Activated CD8-positive, alpha-beta memory T cell treated with anti-CD3 and anti-CD28 coated beads, Interleukin-2, amount 50 U/mL, for 4 hours (primary cell): ENCODE data around the gene NEU3.
"Not testable (repeated sequence)": the region's sequence is repeated elsewhere in the genome, so short reads cannot be mapped to it uniquely, and the experiment has no call there.

Source experiments
- DNase-seq: peaks from one replicate; pipeline ENCODE4 v3.0.0-alpha.2; 2020

Gene NEU3

GRCh38 chr11:75031771-75032549 lies 43.2 kb downstream of the NEU3 start:
- peak; percentile 64 for DNase-seq

GRCh38 chr11:75032550-75032935 lies 43.8 kb downstream of the NEU3 start:
- DNase-seq = no peak

GRCh38 chr11:75033916-75034315 lies 45.2 kb downstream of the NEU3 start:
- no peak for DNase-seq

- DNase-seq = no peak
Measured at GRCh38 chr11:75035256-75035655, 46.5 kb downstream of the NEU3 start.

- no peak for DNase-seq
Measured at GRCh38 chr11:75035911-75036565, 47.3 kb downstream of the NEU3 start.

- DNase-seq = no peak
Measured at GRCh38 chr11:75040167-75040770, 51.5 kb downstream of the NEU3 start.

- DNase-seq = no peak
Measured at GRCh38 chr11:75041263-75041662, 52.5 kb downstream of the NEU3 start.

- not testable (repeated sequence) for DNase-seq
Measured at GRCh38 chr11:75041821-75042220, 53.1 kb downstream of the NEU3 start.

GRCh38 chr11:75044381-75045170 lies 55.8 kb downstream of the NEU3 start:
- DNase-seq = not testable (repeated sequence)

- DNase-seq = not testable (repeated sequence)
Measured at GRCh38 chr11:75046668-75047067, 57.9 kb downstream of the NEU3 start.

- no peak for DNase-seq
Measured at GRCh38 chr11:75047191-75047590, 58.5 kb downstream of the NEU3 start.

- not testable (repeated sequence) for DNase-seq
Measured at GRCh38 chr11:75049501-75050266, 61.0 kb downstream of the NEU3 start.

GRCh38 chr11:75050516-75050915 lies 61.8 kb downstream of the NEU3 start:
- no peak for DNase-seq

- no peak for DNase-seq
Measured at GRCh38 chr11:75051043-75051442, 62.3 kb downstream of the NEU3 start.

GRCh38 chr11:75052457-75052856 lies 63.7 kb downstream of the NEU3 start:
- no peak for DNase-seq

- no peak for DNase-seq
Measured at GRCh38 chr11:75055511-75055910, 66.8 kb downstream of the NEU3 start.

- DNase-seq = no peak
Measured at GRCh38 chr11:75056814-75057213, 68.1 kb downstream of the NEU3 start.

- no peak for DNase-seq
Measured at GRCh38 chr11:75059299-75059698, 70.6 kb downstream of the NEU3 start.

- DNase-seq = no peak
Measured at GRCh38 chr11:75063741-75064314, 75.1 kb downstream of the NEU3 start.

GRCh38 chr11:75066061-75066460 lies 77.3 kb downstream of the NEU3 start:
- no peak for DNase-seq
